ENCODE measurements around the gene CISH. TPM values are rescaled to one million over a fixed set of nuclear protein-coding genes. Genes with fewer than 3 reads are reported as not detected.

CISH gene
- total RNA-seq, 1 experiment from 2014 or later, result 1.7 TPM

DNA sequence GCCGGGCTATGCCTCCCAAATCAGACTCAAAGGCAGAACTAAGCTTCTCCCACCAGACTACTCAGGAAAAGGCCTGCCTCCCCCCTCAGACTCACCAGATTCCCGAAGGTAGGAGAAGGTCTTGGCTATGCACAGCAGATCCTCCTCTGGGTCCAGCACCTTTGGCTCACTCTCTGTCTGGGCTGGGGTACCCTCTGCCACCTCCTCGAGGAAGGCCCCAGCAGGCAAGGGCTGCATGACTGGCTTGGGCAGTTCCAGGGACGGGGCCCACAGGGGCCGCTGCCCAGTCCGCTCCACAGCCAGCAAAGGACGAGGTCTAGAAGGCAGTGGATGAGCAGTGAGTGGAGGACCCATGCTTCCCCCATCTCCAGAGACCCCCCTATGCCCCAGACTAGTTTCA lies 3.3 kb downstream of the CISH start:
- TF ChIP-seq CTCF (conservative IDR thresholded peaks at IDR 0.05), result no peak
- DNase-seq, result no peak
- Histone ChIP-seq H2BK120ac (ENCODE audit: low read depth, low read length, poor library complexity, severe bottlenecking) (no peak overlapping the region), H3K18ac (ENCODE audit: insufficient read length, low read depth, low read length) (no peak overlapping the region), H2AFZ (ENCODE audit: low read length) (no peak overlapping the region), H4K91ac (ENCODE audit: insufficient read length, low read depth, low read length) (no peak overlapping the region), H3K79me1 (ENCODE audit: insufficient read depth, low read depth, low read length, poor library complexity, severe bottlenecking) (no peaks in the 10 kb centered on the region), H3K14ac (ENCODE audit: insufficient read depth, low read length) (no peak overlapping the region), H3K27me3 (ENCODE audit: insufficient read depth, low read length) (peaks cover 8% of the 10 kb centered on the region; the same call in 1 of the 2 replicates), H3K27ac (ENCODE audit: insufficient read length, low read depth, low read length) (no peak overlapping the region), H4K8ac (replicated peaks; ENCODE audit: insufficient read length, low read depth, low read length) (no peak overlapping the region), H3K4me2 (ENCODE audit: insufficient read depth, insufficient read length, low read length) (no peak overlapping the region), H3T11ph (ENCODE audit: low read length) (no peak overlapping the region), H3K9ac (ENCODE audit: extremely low read depth, insufficient read length, low read length) (no peak overlapping the region), H2BK12ac (ENCODE audit: insufficient read length, low read depth, low read length) (no peak overlapping the region), H4K20me1 (ENCODE audit: control insufficient read depth, insufficient read depth, insufficient read length) (no peaks in the 10 kb centered on the region), H3K56ac (ENCODE audit: insufficient read length, low read depth, low read length) (no peak overlapping the region), H3K79me2 (ENCODE audit: insufficient read depth, low read length) (no peaks in the 10 kb centered on the region), H2BK20ac (ENCODE audit: low read depth, low read length, poor library complexity, severe bottlenecking) (no peak overlapping the region), H3K4me1 (ENCODE audit: insufficient read depth, low read length) (no peaks in the 10 kb centered on the region), H2BK5ac (ENCODE audit: insufficient read length, low read length) (no peak overlapping the region), H4K5ac (ENCODE audit: insufficient read length, low read depth, low read length) (no peak overlapping the region), H2BK15ac (ENCODE audit: low read depth, low read length) (no peak overlapping the region), H3K9me3 (ENCODE audit: control insufficient read depth, low read depth, low read length) (no peaks in the 10 kb centered on the region), H3K4ac (ENCODE audit: low read depth, low read length) (no peak overlapping the region), H3K23ac (ENCODE audit: insufficient read length, low read depth, low read length) (no peak overlapping the region), H2AK5ac (ENCODE audit: insufficient read length, low read length) (no peak overlapping the region), H3K23me2 (ENCODE audit: insufficient read length, low read depth, low read length, poor library complexity, severe bottlenecking) (peaks cover 12% of the 10 kb centered on the region)
- peaks cover 38% of the 10 kb centered on the region for H3K27me3 Mint-ChIP-seq (ENCODE audit: low read depth)
- peaks cover 0 to 1% (median 0%) of the 10 kb centered on the region in 3 experiments; a peak in 1 of 7 replicates for H3K36me3 Mint-ChIP-seq (ENCODE audit: insufficient read depth in 1 of 3, low read depth in 3 of 3)
- no peak overlapping the region for H3K4me3 Mint-ChIP-seq
- H3K9me3 Mint-ChIP-seq, result no peaks in the 10 kb centered on the region
- WGBS (ENCODE audit: extremely low coverage, insufficient read length, low lambda C conversion rate), result no CpG with 5 or more reads among the region's 7 CpGs
- peak overlapping the region in 1 of 3 experiments; percentile 78; a peak in 1 of 7 replicates for H3K27ac Mint-ChIP-seq
- H3K4me1 Mint-ChIP-seq, result peaks cover 16 to 19% of the 10 kb centered on the region in 2 experiments

Measured in H9 (cell line).